ENCODE results near the gene PFDN5. TPM values are rescaled to one million over a fixed set of nuclear protein-coding genes. Genes with fewer than 3 reads are reported as not detected.

The PFDN5 gene
- total RNA-seq, 1 experiment from 2014 or later = 291 TPM

- Histone ChIP-seq H3K36me3 (ENCODE audit: low read depth) (no peaks in the 10 kb centered on the region), H3K4me3 (peak overlapping the region; percentile 59), H3K27ac (no peak overlapping the region), H3K27me3 (ENCODE audit: insufficient read depth, low read depth) (no peaks in the 10 kb centered on the region), H3F3A (ENCODE audit: insufficient read depth, low read depth) (peaks cover 19% of the 10 kb centered on the region), H3K9me2 (ENCODE audit: insufficient read depth) (no peaks in the 10 kb centered on the region), H4K20me1 (ENCODE audit: insufficient read depth) (no peaks in the 10 kb centered on the region), H3K9me3 (ENCODE audit: insufficient read depth, low read depth) (no peaks in the 10 kb centered on the region), H3K79me2 (ENCODE audit: low read depth) (0 out of 2 replicates have a peak, but pooled peaks cover 7% of the 10 kb centered on the region), H3K4me2 (peak overlapping the region; percentile 74), H3K4me1 (replicated peaks; ENCODE audit: insufficient read depth) (peaks cover 15% of the 10 kb centered on the region), H2AFZ (peak overlapping the region; percentile 88)
- peak; percentile 67 to 87 for DNase-seq
- ChIA-PET POLR2A (ENCODE audit: unreplicated experiment) (interaction anchor here (0.6 to 0.7 kb wide), 4 partner anchors 30 to 153 kb away, joined by 3 to 15 read pairs (median 4); no protein-coding TSS in a partner anchor), CTCF (interaction anchor here (0.7 to 1.9 kb wide), 4 partner anchors 19 to 96 kb away, joined by 3 to 7 read pairs (median 4); no protein-coding TSS in a partner anchor)
- TF ChIP-seq EZH2 (IDR thresholded peaks at IDR 0.05; ENCODE audit: low read depth) (no peak), CTCF (conservative IDR thresholded peaks at IDR 0.05) (peak; percentile 84)
- BruUV-seq (replicated peaks) = no TSS peak
- intact Hi-C loops (cut with micrococcal nuclease; ENCODE audit: unreplicated experiment) = loop anchor here (1.0 to 10.0 kb wide), 3 partner anchors 96 to 880 kb away; partner anchors contain the start of gene ATP5MC2
Measured at GRCh38 chr12:53324779-53325510, 29.6 kb downstream of the PFDN5 start.

GRCh38 chr12:53325511-53326061 lies 30.2 kb downstream of the PFDN5 start:
- BruUV-seq (replicated peaks) = no TSS peak
- H3F3A ChIP-seq (ENCODE audit: insufficient read depth, low read depth) = peaks cover 19% of the 10 kb centered on the region
- H4K20me1 ChIP-seq (ENCODE audit: insufficient read depth) = no peaks in the 10 kb centered on the region
- peaks cover 8% of the 10 kb centered on the region for H3K4me1 ChIP-seq (replicated peaks; ENCODE audit: insufficient read depth)
- intact Hi-C loops (cut with micrococcal nuclease; ENCODE audit: unreplicated experiment) = loop anchor here (2.0 to 10.0 kb wide), 2 partner anchors 421 to 879 kb away; no protein-coding TSS in a partner anchor
- TF ChIP-seq EZH2 (IDR thresholded peaks at IDR 0.05; ENCODE audit: low read depth) (no peak), CTCF (conservative IDR thresholded peaks at IDR 0.05) (no peak)
- H3K9me2 ChIP-seq (ENCODE audit: insufficient read depth) = no peaks in the 10 kb centered on the region
- peak overlapping the region; percentile 59; the same call in 1 of the 2 replicates for H3K4me3 ChIP-seq
- H2AFZ ChIP-seq = peak overlapping the region; percentile 88
- no peaks in the 10 kb centered on the region for H3K27me3 ChIP-seq (ENCODE audit: insufficient read depth, low read depth)
- ChIA-PET CTCF (interaction anchor here (0.6 to 1.9 kb wide), 3 partner anchors 20 to 267 kb away, joined by 3 to 7 read pairs (median 4); no protein-coding TSS in a partner anchor), POLR2A (ENCODE audit: unreplicated experiment) (interaction anchor here (0.6 kb wide), 1 partner anchor 93 kb away, joined by 15 read pairs; no protein-coding TSS in a partner anchor)
- H3K79me2 ChIP-seq (ENCODE audit: low read depth) = 0 out of 2 replicates have a peak, but pooled peaks cover 4% of the 10 kb centered on the region
- no peak for DNase-seq
- H3K4me2 ChIP-seq = peak overlapping the region; percentile 74
- H3K36me3 ChIP-seq (ENCODE audit: low read depth) = no peaks in the 10 kb centered on the region
- no peaks in the 10 kb centered on the region for H3K9me3 ChIP-seq (ENCODE audit: insufficient read depth, low read depth)
- no peak overlapping the region for H3K27ac ChIP-seq

GRCh38 chr12:53326460-53327185 lies 31.3 kb downstream of the PFDN5 start:
- intact Hi-C loops (cut with micrococcal nuclease; ENCODE audit: unreplicated experiment) = loop anchor here (1.0 to 10.0 kb wide), 3 partner anchors 182 to 878 kb away; no protein-coding TSS in a partner anchor
- no peak for TF ChIP-seq CTCF (conservative IDR thresholded peaks at IDR 0.05)
- TF ChIP-seq EZH2 (IDR thresholded peaks at IDR 0.05; ENCODE audit: low read depth) = no peak

More at GRCh38 chr12:53326460-53327185, 31.3 kb downstream of the PFDN5 start:
- H3K4me3 ChIP-seq = no peak overlapping the region
- no TSS peak for BruUV-seq (replicated peaks)
- no peaks in the 10 kb centered on the region for H3K79me2 ChIP-seq (ENCODE audit: low read depth)
- H3F3A ChIP-seq (ENCODE audit: insufficient read depth, low read depth) = peaks cover 14% of the 10 kb centered on the region
- H3K36me3 ChIP-seq (ENCODE audit: low read depth) = no peaks in the 10 kb centered on the region
- H2AFZ ChIP-seq = no peak overlapping the region
- no peaks in the 10 kb centered on the region for H3K27me3 ChIP-seq (ENCODE audit: insufficient read depth, low read depth)
- DNase-seq = no peak
- no peaks in the 10 kb centered on the region for H3K9me2 ChIP-seq (ENCODE audit: insufficient read depth)
- ChIA-PET CTCF (interaction anchor here (0.6 to 1.4 kb wide), 3 partner anchors 65 to 179 kb away, joined by 3 to 5 read pairs (median 3); no protein-coding TSS in a partner anchor), POLR2A (ENCODE audit: unreplicated experiment) (no interaction called here)
- H3K9me3 ChIP-seq (ENCODE audit: insufficient read depth, low read depth) = no peaks in the 10 kb centered on the region
- no peak overlapping the region for H3K27ac ChIP-seq
- H4K20me1 ChIP-seq (ENCODE audit: insufficient read depth) = no peaks in the 10 kb centered on the region
- H3K4me1 ChIP-seq (replicated peaks; ENCODE audit: insufficient read depth) = peaks cover 5% of the 10 kb centered on the region
- no peak overlapping the region for H3K4me2 ChIP-seq
